Calu3 (cell line): ENCODE measurements around the gene ZNF85. TPM values are rescaled to one million over a fixed set of nuclear protein-coding genes. Genes with fewer than 3 reads are reported as not detected.

Source experiments
- total RNA-seq: library from RNA; stranded (reverse); gene quantifications from 2 replicates; pipeline ENCODE4 v1.2.3, GENCODE V29; 2022

ZNF85 gene
- total RNA-seq, 1 experiment from 2014 or later = 2.6 TPM

Other genes with a start within 250 kb of the ZNF85 start
- gene ZNF66, start 146.9 kb upstream of the ZNF85 start, total RNA-seq = 5.1 and 5.5 TPM in 2 replicates
- 5.0 and 6.1 TPM in 2 replicates for gene ZNF430, start 97.4 kb downstream of the ZNF85 start, total RNA-seq
- gene ZNF714, start 159.0 kb downstream of the ZNF85 start, total RNA-seq = 6.8 and 7.9 TPM in 2 replicates
- gene ZNF431, start 218.8 kb downstream of the ZNF85 start, total RNA-seq = 6.3 and 6.6 TPM in 2 replicates